ENCODE results near the gene LRRC8E. TPM values are rescaled to one million over a fixed set of nuclear protein-coding genes. Genes with fewer than 3 reads are reported as not detected.
"Not testable (repeated sequence)": the region's sequence is repeated elsewhere in the genome, so short reads cannot be mapped to it uniquely, and the experiment has no call there.

Gene LRRC8E
- total RNA-seq, 1 experiment from 2014 or later = 24.1 TPM

- Histone ChIP-seq H3K9me3 (ENCODE audit: insufficient read depth, low read depth) (no peaks in the 10 kb centered on the region), H3K4me1 (replicated peaks; ENCODE audit: insufficient read depth) (peaks cover 18% of the 10 kb centered on the region), H3F3A (ENCODE audit: insufficient read depth, low read depth) (peaks cover 35% of the 10 kb centered on the region; the same call in 1 of the 2 replicates), H3K79me2 (ENCODE audit: low read depth) (no peaks in the 10 kb centered on the region), H3K27ac (no peak overlapping the region), H3K27me3 (ENCODE audit: insufficient read depth, low read depth) (peaks cover 19% of the 10 kb centered on the region), H2AFZ (peak overlapping the region; percentile 75; the same call in 1 of the 2 replicates), H3K4me2 (peak overlapping the region; percentile 88), H3K36me3 (ENCODE audit: low read depth) (0 out of 2 replicates have a peak, but pooled peaks cover 3% of the 10 kb centered on the region), H3K9me2 (ENCODE audit: insufficient read depth) (no peaks in the 10 kb centered on the region), H4K20me1 (ENCODE audit: insufficient read depth) (peaks cover 15% of the 10 kb centered on the region; the same call in 1 of the 2 replicates), H3K4me3 (peak overlapping the region; percentile 63)
- intact Hi-C loops (cut with micrococcal nuclease; ENCODE audit: unreplicated experiment) = no loop called here
- POLR2A ChIA-PET (ENCODE audit: unreplicated experiment) = no interaction called here
- no peak for DNase-seq
- no peak for TF ChIP-seq EZH2 (IDR thresholded peaks at IDR 0.05; ENCODE audit: low read depth)
- no peak for TF ChIP-seq CTCF (conservative IDR thresholded peaks at IDR 0.05)
- no TSS peak for BruUV-seq (replicated peaks)
- CTCF ChIA-PET = no interaction called here
Measured at GRCh38 chr19:7916103-7916954, 28.0 kb downstream of the LRRC8E start.

- Histone ChIP-seq H3K79me2 (ENCODE audit: low read depth) (no peaks in the 10 kb centered on the region), H3K27ac (no peak overlapping the region), H3K4me2 (peak overlapping the region; percentile 88), H3K9me3 (ENCODE audit: insufficient read depth, low read depth) (no peaks in the 10 kb centered on the region), H3K36me3 (ENCODE audit: low read depth) (no peaks in the 10 kb centered on the region), H4K20me1 (ENCODE audit: insufficient read depth) (peaks cover 15% of the 10 kb centered on the region; the same call in 1 of the 2 replicates), H3K4me3 (peak overlapping the region; percentile 63), H3F3A (ENCODE audit: insufficient read depth, low read depth) (peaks cover 41% of the 10 kb centered on the region), H2AFZ (peak overlapping the region; percentile 75), H3K4me1 (replicated peaks; ENCODE audit: insufficient read depth) (peaks cover 23% of the 10 kb centered on the region), H3K9me2 (ENCODE audit: insufficient read depth) (no peaks in the 10 kb centered on the region), H3K27me3 (ENCODE audit: insufficient read depth, low read depth) (peaks cover 19% of the 10 kb centered on the region)
- no peak for DNase-seq
- ChIA-PET POLR2A (ENCODE audit: unreplicated experiment) (no interaction called here), CTCF (interaction anchor here (0.6 kb wide), 1 partner anchor 333 kb away, joined by 3 read pairs; no protein-coding TSS in a partner anchor)
- intact Hi-C loops (cut with micrococcal nuclease; ENCODE audit: unreplicated experiment) = no loop called here
- TF ChIP-seq EZH2 (IDR thresholded peaks at IDR 0.05; ENCODE audit: low read depth) = 0 out of 2 replicates have a peak, but pooled peaks have one; percentile 20
- no peak for TF ChIP-seq CTCF (conservative IDR thresholded peaks at IDR 0.05)
- BruUV-seq (replicated peaks) = no TSS peak
Measured at GRCh38 chr19:7916955-7917266, 28.6 kb downstream of the LRRC8E start.

GRCh38 chr19:7917267-7918061, 29.2 kb downstream of the LRRC8E start:
- Histone ChIP-seq H3K9me2 (ENCODE audit: insufficient read depth) (no peaks in the 10 kb centered on the region), H3K36me3 (ENCODE audit: low read depth) (no peaks in the 10 kb centered on the region), H3K27me3 (ENCODE audit: insufficient read depth, low read depth) (peaks cover 19% of the 10 kb centered on the region), H3K4me2 (peak overlapping the region; percentile 88), H3K9me3 (ENCODE audit: insufficient read depth, low read depth) (no peaks in the 10 kb centered on the region), H3K4me3 (peak overlapping the region; percentile 63), H3F3A (ENCODE audit: insufficient read depth, low read depth) (peaks cover 47% of the 10 kb centered on the region), H3K4me1 (replicated peaks; ENCODE audit: insufficient read depth) (peaks cover 23% of the 10 kb centered on the region), H2AFZ (peak overlapping the region; percentile 75), H3K79me2 (ENCODE audit: low read depth) (no peaks in the 10 kb centered on the region), H4K20me1 (ENCODE audit: insufficient read depth) (peaks cover 15% of the 10 kb centered on the region; the same call in 1 of the 2 replicates), H3K27ac (no peak overlapping the region)
- peak in 1 of 2 experiments; percentile 60 for DNase-seq
- 0 out of 2 replicates have a peak, but pooled peaks have one; percentile 20 for TF ChIP-seq EZH2 (IDR thresholded peaks at IDR 0.05; ENCODE audit: low read depth)
- TF ChIP-seq CTCF (conservative IDR thresholded peaks at IDR 0.05) = peak; percentile 55; the same call in 1 of the 2 replicates
- POLR2A ChIA-PET (ENCODE audit: unreplicated experiment) = interaction anchor here (0.6 kb wide), 1 partner anchor 203 kb away, joined by 3 read pairs; no protein-coding TSS in a partner anchor
- CTCF ChIA-PET = interaction anchor here (0.6 to 0.8 kb wide), 3 partner anchors 27 to 332 kb away, joined by 3 to 4 read pairs (median 3); partner anchors contain the start of gene PET100
- intact Hi-C loops (cut with micrococcal nuclease; ENCODE audit: unreplicated experiment) = no loop called here
- no TSS peak for BruUV-seq (replicated peaks)

GRCh38 chr19:7918062-7918614, 29.8 kb downstream of the LRRC8E start:
- Histone ChIP-seq H3K27me3 (ENCODE audit: insufficient read depth, low read depth) (peaks cover 19% of the 10 kb centered on the region), H3K4me3 (peak overlapping the region; percentile 63), H3K4me2 (peak overlapping the region; percentile 88), H4K20me1 (ENCODE audit: insufficient read depth) (peaks cover 11% of the 10 kb centered on the region; the same call in 1 of the 2 replicates), H3F3A (ENCODE audit: insufficient read depth, low read depth) (peaks cover 48% of the 10 kb centered on the region), H2AFZ (peak overlapping the region; percentile 75; the same call in 1 of the 2 replicates), H3K4me1 (replicated peaks; ENCODE audit: insufficient read depth) (peaks cover 23% of the 10 kb centered on the region)
- H3K27ac ChIP-seq; BruUV-seq (replicated peaks); H3K9me2 ChIP-seq (ENCODE audit: insufficient read depth); intact Hi-C loops (cut with micrococcal nuclease; ENCODE audit: unreplicated experiment); H3K36me3 ChIP-seq (ENCODE audit: low read depth); DNase-seq; H3K9me3 ChIP-seq (ENCODE audit: insufficient read depth, low read depth); H3K79me2 ChIP-seq (ENCODE audit: low read depth): not testable (repeated sequence)
- POLR2A ChIA-PET (ENCODE audit: unreplicated experiment) = interaction anchor here (0.5 to 0.6 kb wide), 2 partner anchors 202 to 335 kb away, joined by 3 to 4 read pairs; no protein-coding TSS in a partner anchor
- CTCF ChIA-PET = interaction anchor here (0.6 to 0.8 kb wide), 2 partner anchors 26 to 288 kb away, joined by 3 to 4 read pairs; partner anchors contain the start of gene PET100
